Measurements from ENCODE around the gene PCBD1. TPM values are rescaled to one million over a fixed set of nuclear protein-coding genes. Genes with fewer than 3 reads are reported as not detected.

Gene PCBD1
- total RNA-seq, 1 experiment from 2014 or later = 39.7 TPM

DNA sequence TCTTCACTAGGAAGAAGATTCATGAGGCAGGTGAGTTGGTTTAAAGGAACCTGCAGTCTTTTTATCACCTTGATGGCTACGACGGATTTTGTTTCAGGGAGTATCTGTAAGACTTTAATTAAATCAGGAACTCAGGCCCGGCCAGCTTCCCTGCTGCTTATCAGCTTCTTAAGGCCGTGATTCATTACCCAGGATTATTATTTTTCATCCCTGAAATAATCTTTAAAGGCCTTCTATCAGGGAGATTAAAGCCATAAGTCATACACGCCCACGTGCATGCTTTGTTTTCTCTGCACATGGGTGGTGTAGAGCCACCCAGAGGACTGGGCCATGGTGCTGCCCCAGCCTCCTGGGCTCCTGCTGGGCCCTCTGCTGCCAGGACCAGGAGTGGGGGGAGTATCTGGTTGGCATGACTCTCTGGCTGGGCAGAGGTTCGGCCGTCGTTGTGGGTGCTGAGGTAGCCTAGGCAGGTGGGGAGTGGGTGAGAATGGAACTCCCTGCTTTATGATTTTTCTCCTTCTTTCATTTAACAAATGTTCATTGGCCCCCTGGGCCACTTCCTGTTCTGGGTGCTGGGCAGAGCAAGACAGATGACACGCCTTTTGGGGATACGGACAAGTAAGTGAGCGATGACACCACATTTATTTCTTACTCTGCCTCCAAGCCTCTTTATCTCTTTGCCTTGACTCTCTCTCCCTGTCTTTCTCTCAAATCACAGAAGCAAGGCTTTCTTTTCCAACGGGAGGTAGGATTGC is 39.0 kb upstream of the PCBD1 start:
- Histone ChIP-seq H4K91ac (ENCODE audit: insufficient read length, low read depth, low read length) (no peak overlapping the region), H3K9me3 (ENCODE audit: control insufficient read depth, low read depth, low read length) (no peaks in the 10 kb centered on the region), H2BK5ac (ENCODE audit: insufficient read length, low read length) (no peak overlapping the region), H2BK20ac (ENCODE audit: low read depth, low read length, poor library complexity, severe bottlenecking) (no peak overlapping the region), H2BK15ac (ENCODE audit: low read depth, low read length) (no peak overlapping the region), H3K23me2 (ENCODE audit: insufficient read length, low read depth, low read length, poor library complexity, severe bottlenecking) (no peaks in the 10 kb centered on the region), H2AK5ac (ENCODE audit: insufficient read length, low read length) (no peak overlapping the region), H3K4ac (ENCODE audit: low read depth, low read length) (no peak overlapping the region), H4K20me1 (ENCODE audit: control insufficient read depth, insufficient read depth, insufficient read length) (no peaks in the 10 kb centered on the region), H3K9ac (ENCODE audit: extremely low read depth, insufficient read length, low read length) (no peak overlapping the region), H3K14ac (ENCODE audit: insufficient read depth, low read length) (no peak overlapping the region; the same call in 1 of the 2 replicates), H3K4me1 (ENCODE audit: insufficient read depth, low read length) (no peaks in the 10 kb centered on the region), H3K79me2 (ENCODE audit: insufficient read depth, low read length) (no peaks in the 10 kb centered on the region), H3T11ph (ENCODE audit: low read length) (no peak overlapping the region), H3K56ac (ENCODE audit: insufficient read length, low read depth, low read length) (no peak overlapping the region), H2BK12ac (ENCODE audit: insufficient read length, low read depth, low read length) (no peak overlapping the region), H3K23ac (ENCODE audit: insufficient read length, low read depth, low read length) (no peak overlapping the region), H3K4me2 (ENCODE audit: insufficient read depth, insufficient read length, low read length) (no peak overlapping the region), H4K8ac (replicated peaks; ENCODE audit: insufficient read length, low read depth, low read length) (no peak overlapping the region), H3K27me3 (ENCODE audit: insufficient read depth, low read length) (no peaks in the 10 kb centered on the region), H3K27ac (ENCODE audit: insufficient read length, low read depth, low read length) (no peak overlapping the region), H2BK120ac (ENCODE audit: low read depth, low read length, poor library complexity, severe bottlenecking) (no peak overlapping the region), H4K5ac (ENCODE audit: insufficient read length, low read depth, low read length) (no peak overlapping the region), H2AFZ (ENCODE audit: low read length) (no peak overlapping the region), H3K18ac (ENCODE audit: insufficient read length, low read depth, low read length) (no peak overlapping the region), H3K79me1 (ENCODE audit: insufficient read depth, low read depth, low read length, poor library complexity, severe bottlenecking) (no peaks in the 10 kb centered on the region)
- no peaks in the 10 kb centered on the region for H3K9me3 Mint-ChIP-seq
- H3K27me3 Mint-ChIP-seq (ENCODE audit: low read depth) = peaks cover 10% of the 10 kb centered on the region
- no peak overlapping the region for H3K4me3 Mint-ChIP-seq
- TF ChIP-seq, protein P1, sequence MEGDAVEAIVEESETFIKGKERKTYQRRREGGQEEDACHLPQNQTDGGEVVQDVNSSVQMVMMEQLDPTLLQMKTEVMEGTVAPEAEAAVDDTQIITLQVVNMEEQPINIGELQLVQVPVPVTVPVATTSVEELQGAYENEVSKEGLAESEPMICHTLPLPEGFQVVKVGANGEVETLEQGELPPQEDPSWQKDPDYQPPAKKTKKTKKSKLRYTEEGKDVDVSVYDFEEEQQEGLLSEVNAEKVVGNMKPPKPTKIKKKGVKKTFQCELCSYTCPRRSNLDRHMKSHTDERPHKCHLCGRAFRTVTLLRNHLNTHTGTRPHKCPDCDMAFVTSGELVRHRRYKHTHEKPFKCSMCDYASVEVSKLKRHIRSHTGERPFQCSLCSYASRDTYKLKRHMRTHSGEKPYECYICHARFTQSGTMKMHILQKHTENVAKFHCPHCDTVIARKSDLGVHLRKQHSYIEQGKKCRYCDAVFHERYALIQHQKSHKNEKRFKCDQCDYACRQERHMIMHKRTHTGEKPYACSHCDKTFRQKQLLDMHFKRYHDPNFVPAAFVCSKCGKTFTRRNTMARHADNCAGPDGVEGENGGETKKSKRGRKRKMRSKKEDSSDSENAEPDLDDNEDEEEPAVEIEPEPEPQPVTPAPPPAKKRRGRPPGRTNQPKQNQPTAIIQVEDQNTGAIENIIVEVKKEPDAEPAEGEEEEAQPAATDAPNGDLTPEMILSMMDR (conservative IDR thresholded peaks at IDR 0.05) = no peak
- no peak overlapping the region for H3K27ac Mint-ChIP-seq
- no peaks in the 10 kb centered on the region for H3K36me3 Mint-ChIP-seq (ENCODE audit: insufficient read depth in 1 of 3, low read depth in 3 of 3)
- DNase-seq = no peak
- peaks cover 0 to 2% of the 10 kb centered on the region in 2 experiments; a peak in 3 of 4 replicates for H3K4me1 Mint-ChIP-seq
- WGBS (ENCODE audit: extremely low coverage, insufficient read length, low lambda C conversion rate) = no CpG with 5 or more reads among the region's 13 CpGs

All from H9 (cell line).